Measurements from ENCODE around the gene TEAD3. TPM values are rescaled to one million over a fixed set of nuclear protein-coding genes. Genes with fewer than 3 reads are reported as not detected.

TEAD3 gene
- total and polyA plus RNA-seq, 2 of the 4 experiments (the other 2 are of a cell fraction): 5.2 to 28.0 TPM

- Histone ChIP-seq H3K9me3 (ENCODE audit: control insufficient read depth, insufficient read depth, low read length) (no peaks in the 10 kb centered on the region), H3K36me3 (ENCODE audit: control insufficient read depth, insufficient read depth, low read length) (no peaks in the 10 kb centered on the region), H3K56ac (ENCODE audit: extremely low read depth, insufficient read depth, low read length) (no peak within 1 kb of the TSS), H2AK9ac (replicated peaks; ENCODE audit: low read depth, low read length, poor library complexity) (peak within 1 kb of the TSS; percentile 55), H2BK120ac (ENCODE audit: low read depth, low read length) (no peak within 1 kb of the TSS), H2BK20ac (ENCODE audit: low read depth, low read length) (no peak within 1 kb of the TSS), H3K23ac (ENCODE audit: low read depth, low read length) (no peak within 1 kb of the TSS), H3K79me1 (ENCODE audit: low read depth in 1 of 2, low read length in 2 of 2) (no peaks in the 10 kb centered on the region), H3K14ac (replicated peaks; ENCODE audit: low read depth, low read length) (no peak within 1 kb of the TSS), H3K27ac (ENCODE audit: insufficient read depth, low read length) (no peak within 1 kb of the TSS), H3K9me1 (ENCODE audit: insufficient read depth, low read length) (no peaks in the 10 kb centered on the region), H3K27me3 (ENCODE audit: control insufficient read depth, insufficient read depth, low read length) (peaks cover 55% of the 10 kb centered on the region), H3K4me1 (ENCODE audit: control insufficient read depth, insufficient read depth, low read length) (no peaks in the 10 kb centered on the region), H3K4me3 (ENCODE audit: insufficient read depth, low read depth, low read length) (no peak within 1 kb of the TSS), H4K5ac (ENCODE audit: low read depth, low read length) (no peak within 1 kb of the TSS), H2BK15ac (ENCODE audit: low read depth, low read length) (no peak within 1 kb of the TSS), H4K91ac (ENCODE audit: insufficient read depth, low read depth, low read length) (no peak within 1 kb of the TSS), H4K8ac (ENCODE audit: low read depth in 2 of 2, low read length in 2 of 2) (no peak within 1 kb of the TSS), H3K4me2 (ENCODE audit: low read depth, low read length) (no peak within 1 kb of the TSS), H3K18ac (ENCODE audit: low read depth, low read length) (no peak within 1 kb of the TSS), H3K9ac (ENCODE audit: low read depth, low read length) (no peak within 1 kb of the TSS), H3K4ac (ENCODE audit: low read depth, low read length) (no peak within 1 kb of the TSS), H4K20me1 (ENCODE audit: insufficient read depth, low read length) (no peaks in the 10 kb centered on the region), H2AFZ (replicated peaks; ENCODE audit: low read length, poor library complexity) (no peak within 1 kb of the TSS), H2BK5ac (ENCODE audit: low read depth, low read length, poor library complexity, severe bottlenecking) (no peak within 1 kb of the TSS), H2AK5ac (ENCODE audit: low read depth, low read length) (no peak within 1 kb of the TSS)
- no peak for ATAC-seq (ENCODE audit: low read depth)
- 60% methylated on average over 5 of the region's 10 CpGs; no CpG with 5 or more reads in 1 of the 2 experiments for WGBS, 2 experiments (ENCODE audit: extremely low coverage in 2 of 2, insufficient read length in 1 of 2)
- no TSS peak for BruUV-seq (replicated peaks)
- DNase-seq: no peak
- dilution Hi-C loops (cut with HindIII; ENCODE audit: low sequenced_read_pairs, unreplicated experiment): no loop called here
- TF ChIP-seq CHD1 (IDR thresholded peaks at IDR 0.05; ENCODE audit: low read depth, low read length) (no peak), RAD21 (IDR thresholded peaks at IDR 0.05; ENCODE audit: low read length) (no peak), USF2 (IDR thresholded peaks at IDR 0.05; ENCODE audit: low read depth, low read length) (no peak), POLR2A (IDR thresholded peaks at IDR 0.05; ENCODE audit: low read depth, low read length) (no peak), CEBPB (IDR thresholded peaks at IDR 0.05; ENCODE audit: low read depth, low read length) (no peak), BHLHE40 (IDR thresholded peaks at IDR 0.05; ENCODE audit: low read depth, low read length) (no peak), SMC3 (IDR thresholded peaks at IDR 0.05; ENCODE audit: low read depth, low read length) (no peak), MAZ (IDR thresholded peaks at IDR 0.05; ENCODE audit: borderline replicate concordance, low read depth, low read length) (no peak), MXI1 (IDR thresholded peaks at IDR 0.05; ENCODE audit: borderline replicate concordance, low read depth, low read length) (no peak), FOS (IDR thresholded peaks at IDR 0.05; ENCODE audit: low read depth, low read length) (no peak), RFX5 (IDR thresholded peaks at IDR 0.05; ENCODE audit: low read depth, low read length) (no peak), NFE2L2 (IDR thresholded peaks at IDR 0.05; ENCODE audit: low read depth, low read length) (no peak), RCOR1 (IDR thresholded peaks at IDR 0.05; ENCODE audit: insufficient replicate concordance, low read length) (no peak), MAFK (IDR thresholded peaks at IDR 0.05; ENCODE audit: low read depth, low read length) (no peak), CTCF (conservative IDR thresholded peaks at IDR 0.05; ENCODE audit: low read depth, low read length) (no peak), ELK1 (IDR thresholded peaks at IDR 0.05; ENCODE audit: borderline replicate concordance, low read depth, low read length) (no peak)
- in situ Hi-C loops (cut with MboI; ENCODE audit: low sequenced_read_pairs): no loop called here
- ChIA-PET CTCF (no interaction called here), POLR2A (ENCODE audit: unreplicated experiment) (no interaction called here)
- intact Hi-C loops (cut with micrococcal nuclease): no loop called here
Measured at GRCh38 chr6:35512740-35513139, 15.9 kb upstream of the TEAD3 start, which contains the start of gene TULP1. TSS of gene TULP1 (minus strand) at chr6:35512896. CDS start at chr6:35512858, 38 bp downstream.
